Activated CD8-positive, alpha-beta memory T cell treated with anti-CD3 and anti-CD28 coated beads for 48 hours (primary cell): ENCODE data around the gene MUC5B.

ENCODE experiments used
- DNase-seq, 3 experiments: peaks; one replicate each; pipeline ENCODE4 v3.0.0-alpha.2; 2020; ENCODE audit warnings: low read depth in 2 of 3, low spot score in 2 of 3

Gene MUC5B

DNA sequence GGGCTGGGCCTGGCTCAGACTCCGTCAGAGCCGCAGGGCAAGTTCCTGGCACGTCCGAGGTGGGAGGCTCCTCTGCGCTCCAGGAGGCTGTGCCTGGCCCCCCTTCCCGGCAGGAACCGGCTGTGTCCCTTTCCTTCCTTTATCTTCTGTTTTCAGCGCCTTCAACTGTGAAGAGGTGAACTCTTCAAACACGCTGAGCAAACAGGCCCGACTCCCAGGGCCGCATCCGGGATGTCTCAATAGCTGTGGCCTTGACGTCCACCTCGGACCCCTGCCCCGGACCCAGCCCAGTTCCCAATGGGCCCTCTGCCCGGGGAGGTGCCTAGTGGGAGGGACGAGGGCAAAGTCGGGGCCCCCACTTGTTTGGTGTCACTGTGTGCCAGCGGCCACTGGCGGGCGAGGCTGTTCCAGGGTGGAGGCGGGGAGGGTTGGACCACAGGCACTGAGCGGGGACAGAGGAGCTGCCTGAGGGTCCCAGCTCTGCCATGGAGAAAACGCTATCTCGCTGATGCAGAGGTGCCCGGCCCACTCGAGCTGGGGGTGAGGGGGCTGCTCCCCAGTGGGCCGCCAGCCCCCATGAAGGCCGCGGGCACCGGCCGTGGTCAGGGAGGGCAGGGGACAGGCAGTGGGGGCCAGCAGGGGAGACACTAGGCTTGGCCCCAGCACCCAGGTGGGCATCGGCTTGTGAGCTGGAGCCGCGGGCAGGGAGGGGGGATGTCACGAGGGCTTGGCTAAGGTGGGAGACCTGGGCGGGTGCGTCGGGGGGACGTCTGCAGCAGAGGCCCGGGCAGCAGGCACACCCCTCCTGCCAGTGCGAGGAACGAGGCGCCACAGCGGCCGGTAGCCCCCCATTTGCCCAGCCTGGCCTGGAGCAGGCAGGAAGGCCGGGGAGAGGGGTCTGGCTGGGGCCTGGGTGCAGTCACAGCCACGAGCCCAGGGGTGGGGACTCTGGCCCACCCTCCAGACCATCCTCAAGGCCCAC lies 2.7 kb upstream of the MUC5B start:
- no peak for DNase-seq

DNA sequence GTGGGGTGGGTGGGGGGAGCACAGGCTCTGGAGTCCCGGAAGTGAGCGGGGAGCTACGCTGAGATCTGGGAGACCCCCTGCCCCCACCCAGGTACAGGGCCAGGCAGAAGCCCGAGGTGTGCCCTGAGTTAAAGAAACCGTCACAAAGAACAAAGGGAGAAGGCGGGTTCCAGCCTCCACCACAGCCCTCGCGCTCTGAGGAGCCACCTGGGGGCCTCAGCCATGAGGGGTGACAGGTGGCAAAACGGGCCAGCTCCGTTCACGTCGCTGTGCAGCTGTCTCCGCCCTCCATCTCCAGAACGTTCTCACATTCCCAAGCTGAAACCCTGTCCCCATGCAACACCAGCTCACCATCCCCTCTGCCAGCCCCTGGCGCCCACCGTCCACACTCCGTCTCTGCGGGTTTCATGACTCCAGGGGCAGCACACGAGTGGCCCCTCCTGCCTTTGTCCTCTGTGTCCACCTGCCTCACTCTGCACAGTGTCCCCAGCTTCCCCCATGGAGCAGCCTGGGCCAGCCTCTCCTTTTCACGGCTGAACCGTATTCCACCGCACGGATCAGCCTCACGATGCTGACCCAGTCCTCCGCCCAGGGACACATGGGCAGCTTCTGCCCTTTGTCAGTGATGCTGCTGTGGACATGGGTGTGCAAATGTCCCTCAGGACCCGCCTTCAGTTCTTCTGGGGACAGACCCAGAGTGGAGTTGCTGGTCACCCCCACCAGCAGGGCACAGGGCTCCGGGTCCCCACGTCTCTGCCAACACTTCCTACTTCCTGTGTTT lies 1.7 kb upstream of the MUC5B start:
- DNase-seq = no peak

DNA sequence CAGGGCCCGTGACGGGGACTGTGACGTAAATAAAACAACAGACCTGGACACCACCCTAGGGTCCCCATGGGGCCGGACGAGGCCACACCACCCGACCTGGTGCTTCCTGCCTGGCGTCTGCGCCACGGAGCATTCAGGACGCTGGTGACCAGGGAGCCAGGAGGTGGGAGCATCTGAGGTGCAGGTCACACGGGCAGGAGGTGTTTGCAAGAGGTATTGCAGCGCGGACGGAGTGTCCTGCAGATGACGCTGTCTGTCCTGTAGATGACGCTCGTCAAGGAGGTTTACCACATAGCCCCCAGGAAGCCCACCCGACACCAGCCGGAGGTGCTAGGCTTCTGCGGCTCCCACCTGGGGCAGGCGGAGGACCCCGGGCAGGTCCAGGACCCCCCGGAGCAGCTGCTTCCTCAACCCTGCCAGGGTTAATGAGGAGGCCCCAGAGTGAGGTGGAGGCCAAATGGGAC lies 986 bp upstream of the MUC5B start:
- DNase-seq = no peak

GRCh38 chr11:1223346-1224110 lies 662 bp downstream of the MUC5B start:
- no peak for DNase-seq

DNA sequence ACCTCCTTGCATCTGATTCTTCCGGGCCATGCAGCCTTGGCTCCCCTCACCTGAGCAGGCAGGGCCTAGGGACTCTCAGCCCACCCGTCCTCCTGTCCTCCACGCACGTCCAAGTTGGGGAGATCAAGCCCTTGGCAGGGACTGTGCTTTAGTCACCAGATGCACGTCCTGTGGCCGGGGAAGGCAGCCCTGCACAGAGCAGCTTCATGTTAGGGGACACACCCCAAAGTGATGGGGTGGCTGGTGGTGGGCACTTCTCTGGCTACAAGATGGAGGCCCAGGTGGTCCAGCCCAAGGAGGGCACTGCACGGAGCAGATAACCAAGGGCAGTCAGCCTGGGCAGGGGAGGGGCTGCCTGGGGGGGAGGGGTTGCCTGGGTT lies 1.2 kb downstream of the MUC5B start:
- DNase-seq = no peak

GRCh38 chr11:1224491-1225385 lies 1.9 kb downstream of the MUC5B start:
- DNase-seq = no peak

DNA sequence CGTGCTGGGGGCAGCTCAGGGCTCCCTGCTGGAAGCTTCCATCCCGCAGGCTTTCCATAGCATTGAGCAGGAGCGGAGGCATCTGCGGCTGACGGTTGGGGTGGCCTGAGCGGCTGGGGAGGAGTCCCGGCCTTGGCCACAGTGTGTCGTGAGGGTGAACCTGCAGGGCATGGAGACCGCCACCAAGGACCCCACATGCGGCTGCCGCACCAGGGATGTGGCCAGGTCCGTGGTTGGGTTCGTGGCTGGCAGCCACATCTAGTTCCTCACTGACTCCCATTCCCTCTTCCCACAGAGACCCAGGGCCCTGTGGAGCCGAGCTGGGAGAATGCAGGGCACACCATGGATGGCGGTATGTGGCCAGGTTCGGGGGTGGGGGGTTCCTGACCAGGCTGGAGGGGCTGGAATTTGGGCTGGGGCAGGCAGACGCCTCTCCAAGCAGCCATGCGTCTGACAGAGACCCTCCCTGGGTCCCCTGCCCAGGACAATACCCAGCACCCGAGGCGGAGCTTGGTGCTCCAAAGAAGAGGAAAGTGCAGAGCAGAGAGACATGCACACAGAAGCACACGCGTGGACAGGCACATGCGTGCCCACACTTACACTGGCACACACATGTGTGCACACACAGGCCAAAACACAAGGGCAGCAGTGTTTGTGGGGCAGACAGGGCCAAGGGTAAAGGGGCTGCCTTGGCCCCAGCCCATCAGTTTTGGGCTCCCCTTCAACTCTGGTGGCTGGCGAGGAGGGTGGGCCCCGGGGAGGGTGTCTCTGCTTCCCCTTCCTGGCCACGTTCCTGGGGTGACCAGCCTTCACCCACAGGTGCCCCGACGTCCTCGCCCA lies 2.7 kb downstream of the MUC5B start:
- no peak for DNase-seq

GRCh38 chr11:1226226-1226985 lies 3.5 kb downstream of the MUC5B start:
- no peak for DNase-seq

DNA sequence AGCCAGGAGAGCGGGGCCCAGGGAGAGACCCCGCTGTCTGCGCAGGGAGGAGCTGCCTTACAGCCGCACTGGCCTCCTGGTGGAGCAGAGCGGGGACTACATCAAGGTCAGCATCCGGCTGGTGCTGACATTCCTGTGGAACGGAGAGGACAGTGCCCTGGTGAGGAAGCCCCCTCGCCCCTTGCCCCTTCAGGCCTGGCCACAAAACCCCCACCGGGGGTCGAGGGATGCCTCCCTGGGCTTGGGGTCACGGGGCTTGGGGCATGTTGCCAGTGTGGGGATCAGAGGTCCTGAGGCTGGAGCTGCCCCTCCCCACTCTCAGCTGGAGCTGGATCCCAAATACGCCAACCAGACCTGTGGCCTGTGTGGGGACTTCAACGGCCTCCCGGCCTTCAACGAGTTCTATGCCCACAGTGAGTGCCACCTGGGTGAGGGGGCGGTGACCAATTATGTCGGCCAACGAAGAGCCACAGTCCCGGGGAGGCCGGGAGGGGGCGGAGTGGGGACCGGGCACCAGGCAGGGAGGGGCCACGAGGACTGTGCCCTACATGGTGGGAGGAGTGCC lies 4.2 kb downstream of the MUC5B start:
- DNase-seq = no peak

DNA sequence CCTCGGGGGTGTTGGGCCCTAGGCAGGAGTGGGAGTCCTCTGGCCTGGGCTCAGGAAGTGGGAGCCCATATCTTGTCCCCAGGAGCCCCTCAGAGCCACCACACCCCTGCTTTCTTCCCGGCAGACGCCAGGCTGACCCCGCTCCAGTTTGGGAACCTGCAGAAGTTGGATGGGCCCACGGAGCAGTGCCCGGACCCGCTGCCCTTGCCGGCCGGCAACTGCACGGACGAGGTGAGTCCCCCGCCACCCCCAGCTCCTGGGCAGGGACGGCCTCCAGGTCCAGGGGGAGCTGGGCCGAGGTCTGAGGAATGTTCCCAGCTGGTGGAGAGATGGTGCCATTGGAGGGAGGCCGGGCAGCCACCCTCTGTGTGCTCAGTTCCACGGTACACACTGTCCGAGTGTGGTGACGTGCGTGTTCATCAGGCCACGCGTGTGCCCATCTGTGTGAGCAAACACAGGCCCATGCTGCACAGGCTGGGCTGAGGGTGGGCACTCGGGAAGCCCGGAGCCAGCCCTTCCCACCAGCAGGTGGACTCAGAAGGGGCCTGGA lies 4.8 kb downstream of the MUC5B start:
- no peak for DNase-seq

- DNase-seq = no peak
These were observed 5.4 kb downstream of the MUC5B start for GRCh38 chr11:1228101-1228821.

DNA sequence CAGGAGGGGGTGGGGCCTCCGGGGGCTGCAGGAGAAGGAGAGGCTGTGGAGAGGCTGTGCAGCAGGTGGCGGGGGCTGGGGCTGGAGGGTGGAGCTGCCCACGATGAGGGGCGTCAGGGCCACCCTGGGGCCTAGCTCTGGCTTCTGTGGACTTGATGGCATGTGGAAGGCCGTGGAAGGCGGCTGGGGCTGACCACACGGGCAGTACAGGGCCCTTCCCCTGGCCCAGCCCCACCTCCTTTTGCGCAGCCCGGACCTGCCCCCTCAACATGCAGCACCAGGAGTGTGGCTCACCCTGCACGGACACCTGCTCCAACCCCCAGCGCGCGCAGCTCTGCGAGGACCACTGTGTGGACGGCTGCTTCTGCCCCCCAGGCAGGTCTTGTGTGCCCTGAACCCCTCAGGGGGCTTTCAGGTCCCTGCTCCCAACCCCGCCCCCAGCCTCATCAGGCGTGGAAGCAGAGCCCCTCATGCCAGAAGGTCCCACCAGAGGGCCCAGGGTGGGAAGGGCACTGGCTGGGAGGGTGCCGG lies 6.1 kb downstream of the MUC5B start:
- no peak for DNase-seq

GRCh38 chr11:1229471-1230120 lies 6.7 kb downstream of the MUC5B start:
- DNase-seq = no peak

DNA sequence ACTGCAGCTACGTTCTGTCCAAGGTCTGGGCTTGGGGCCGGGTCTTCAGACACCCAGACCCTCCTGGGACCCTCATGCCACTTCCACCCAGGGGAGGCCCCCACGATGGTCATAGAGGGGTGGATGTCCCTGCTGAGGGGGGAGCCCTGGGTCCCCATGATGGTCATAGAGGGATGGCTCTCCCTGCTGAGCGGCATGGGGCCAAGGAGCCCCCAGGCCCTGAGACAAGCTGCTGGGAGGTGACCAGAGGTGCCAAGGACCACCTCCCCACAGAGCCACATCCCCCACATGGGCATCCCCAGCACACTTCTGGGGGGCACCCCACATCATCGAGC lies 7.2 kb downstream of the MUC5B start:
- no peak for DNase-seq

DNA sequence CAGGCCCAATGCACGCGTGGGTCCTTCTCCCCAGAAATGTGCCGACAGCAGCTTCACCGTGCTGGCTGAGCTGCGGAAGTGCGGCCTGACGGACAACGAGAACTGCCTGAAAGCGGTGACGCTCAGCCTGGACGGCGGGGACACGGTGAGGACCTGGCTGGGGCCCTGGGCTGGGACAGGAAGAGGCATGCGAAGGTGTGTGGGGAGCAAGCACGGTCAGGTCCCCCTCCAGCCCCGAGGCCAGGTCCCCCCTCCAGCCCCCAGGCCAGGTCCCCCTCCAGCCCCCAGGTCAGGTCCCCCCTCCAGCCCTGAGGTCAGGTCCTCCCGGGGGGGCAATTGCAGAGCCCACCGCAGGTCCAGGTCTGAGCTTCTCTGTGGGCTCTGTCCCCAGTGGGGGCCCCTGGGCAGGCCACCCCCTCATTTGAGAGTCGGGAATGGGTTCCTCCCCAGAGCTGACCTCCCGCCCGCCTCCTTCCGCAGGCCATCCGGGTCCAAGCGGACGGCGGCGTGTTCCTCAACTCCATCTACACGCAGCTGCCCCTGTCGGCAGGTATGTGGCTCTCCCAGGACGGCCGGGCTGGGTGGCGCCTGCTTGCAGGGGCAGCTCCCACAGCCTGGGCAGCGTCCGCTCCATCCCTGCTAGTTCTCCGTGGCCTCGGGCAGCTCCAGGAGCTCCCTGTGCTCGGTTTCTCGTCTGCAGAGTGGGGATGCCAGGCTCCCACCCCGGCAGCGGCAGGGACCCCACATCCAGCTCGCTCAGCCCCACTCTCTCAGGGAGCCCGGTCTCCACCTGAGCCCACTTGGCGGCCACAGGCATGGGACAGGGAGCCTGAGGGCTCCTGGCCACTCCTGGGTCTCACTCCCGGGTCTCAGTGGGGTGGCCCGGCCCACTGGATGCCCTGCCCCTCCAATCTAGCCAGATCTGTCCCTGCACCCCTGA lies 7.9 kb downstream of the MUC5B start:
- DNase-seq = no peak
